Fibroblast of the aortic adventitia (primary cell): ENCODE results near the gene HIBCH. TPM values are rescaled to one million over a fixed set of nuclear protein-coding genes. Genes with fewer than 3 reads are reported as not detected.
"Not testable (repeated sequence)": the region's sequence is repeated elsewhere in the genome, so short reads cannot be mapped to it uniquely, and the experiment has no call there.

Source experiments
- DNase-seq: peaks from one replicate; pipeline ENCODE4 v3.0.0-alpha.2; 2010; ENCODE audit warnings: low read depth
- H3K4me3 ChIP-seq: 2 replicates; pipeline ENCODE4 v1.5.1; 2011; ENCODE audit warnings: low read depth, mild to moderate bottlenecking, control low read depth, low read length, moderate library complexity
- CTCF ChIP-seq: IDR thresholded peaks from 2 replicates; pipeline ENCODE4 v1.5.1; 2011; ENCODE audit warnings: mild to moderate bottlenecking, low read length, control low read depth, inconsistent platforms; ENCODE audit not compliant: insufficient read depth
- total RNA-seq: library from RNA; depleted of rRNA; stranded (reverse); fragments of >200 nt; gene quantifications from 2 replicates; pipeline ENCODE4 v1.2.3, GENCODE V29; 2012; ENCODE audit warnings: low replicate concordance

Gene HIBCH
- total RNA-seq, 1 donor = 21.5 TPM

- TF ChIP-seq CTCF = no peak
- H3K4me3 ChIP-seq = no peak overlapping the region
- DNase-seq = peak; percentile 21
Observed at GRCh38 chr2:190254063-190254850, 65.4 kb downstream of the HIBCH start.

GRCh38 chr2:190250421-190250820, 69.2 kb downstream of the HIBCH start:
- no peak for DNase-seq
- no peak overlapping the region for H3K4me3 ChIP-seq
- no peak for TF ChIP-seq CTCF

- TF ChIP-seq CTCF = no peak
- DNase-seq = no peak
Observed at GRCh38 chr2:190235551-190236075, 84.0 kb downstream of the HIBCH start.

GRCh38 chr2:190235101-190235500, 84.5 kb downstream of the HIBCH start:
- TF ChIP-seq CTCF = no peak
- DNase-seq = no peak
- H3K4me3 ChIP-seq = no peak overlapping the region

More at GRCh38 chr2:190235551-190236075, 84.0 kb downstream of the HIBCH start:
- no peak overlapping the region for H3K4me3 ChIP-seq

GRCh38 chr2:190223989-190224388, 95.6 kb downstream of the HIBCH start:
- DNase-seq, H3K4me3 ChIP-seq: not testable (repeated sequence)

GRCh38 chr2:190222745-190223144, 96.9 kb downstream of the HIBCH start:
- DNase-seq, H3K4me3 ChIP-seq: not testable (repeated sequence)

- TF ChIP-seq CTCF = no peak
- peak; percentile 11 for DNase-seq
- H3K4me3 ChIP-seq = no peak overlapping the region
Observed at GRCh38 chr2:190221429-190221828, 98.2 kb downstream of the HIBCH start.

- no peak overlapping the region for H3K4me3 ChIP-seq
- DNase-seq = no peak
- no peak for TF ChIP-seq CTCF
Observed at GRCh38 chr2:190219186-190219585, 100.4 kb downstream of the HIBCH start.
